ENCODE data around the gene PARP3. TPM values are rescaled to one million over a fixed set of nuclear protein-coding genes. Genes with fewer than 3 reads are reported as not detected.

The PARP3 gene
- total RNA-seq, 1 donor from 2014 or later = 5.6 TPM

GRCh38 chr3:51934139-51934850 is 7.9 kb upstream of the PARP3 start:
- no peak for DNase-seq (ENCODE audit: low read depth in 2 of 2)

GRCh38 chr3:51934991-51935885 is 6.9 kb upstream of the PARP3 start:
- DNase-seq (ENCODE audit: low read depth in 2 of 2) = no peak

- DNase-seq (ENCODE audit: low read depth in 2 of 2) = no peak
These were observed 6.0 kb upstream of the PARP3 start for GRCh38 chr3:51935886-51936755.

- no peak for DNase-seq (ENCODE audit: low read depth in 2 of 2)
These were observed 5.1 kb upstream of the PARP3 start for GRCh38 chr3:51937014-51937413.

GRCh38 chr3:51937611-51938450 is 4.3 kb upstream of the PARP3 start:
- DNase-seq (ENCODE audit: low read depth in 2 of 2) = no peak

DNA sequence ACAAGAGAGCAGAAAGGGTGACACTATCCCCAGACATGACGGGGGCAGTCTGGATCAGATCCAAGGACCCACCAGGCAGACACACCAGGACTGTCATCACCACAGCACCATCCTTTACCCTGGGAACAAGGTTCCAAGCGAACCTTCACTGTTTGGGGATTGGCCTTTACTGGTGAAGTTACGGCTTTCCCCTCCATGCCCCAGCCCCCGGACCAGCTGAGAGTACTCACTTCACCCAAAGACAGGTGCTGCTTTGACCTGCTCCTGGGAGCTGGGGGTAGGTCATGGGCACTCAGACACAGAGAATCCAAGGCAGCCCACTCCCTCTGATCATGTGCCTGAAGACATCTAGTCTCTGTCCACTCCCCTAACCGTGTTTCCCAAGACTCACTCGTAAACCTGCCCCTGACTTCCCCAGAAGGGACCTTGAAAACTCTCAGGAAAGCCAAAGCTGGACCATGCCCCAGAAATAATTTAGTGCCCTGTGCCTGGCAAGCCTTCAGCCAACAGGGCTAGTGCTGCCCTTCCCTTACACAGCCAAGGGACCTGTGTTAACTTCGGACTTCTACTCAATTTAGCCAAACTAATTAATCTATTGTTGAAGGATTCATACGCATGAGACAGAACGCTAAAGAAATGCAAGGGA is 3.3 kb upstream of the PARP3 start:
- DNase-seq (ENCODE audit: low read depth in 2 of 2) = no peak

DNA sequence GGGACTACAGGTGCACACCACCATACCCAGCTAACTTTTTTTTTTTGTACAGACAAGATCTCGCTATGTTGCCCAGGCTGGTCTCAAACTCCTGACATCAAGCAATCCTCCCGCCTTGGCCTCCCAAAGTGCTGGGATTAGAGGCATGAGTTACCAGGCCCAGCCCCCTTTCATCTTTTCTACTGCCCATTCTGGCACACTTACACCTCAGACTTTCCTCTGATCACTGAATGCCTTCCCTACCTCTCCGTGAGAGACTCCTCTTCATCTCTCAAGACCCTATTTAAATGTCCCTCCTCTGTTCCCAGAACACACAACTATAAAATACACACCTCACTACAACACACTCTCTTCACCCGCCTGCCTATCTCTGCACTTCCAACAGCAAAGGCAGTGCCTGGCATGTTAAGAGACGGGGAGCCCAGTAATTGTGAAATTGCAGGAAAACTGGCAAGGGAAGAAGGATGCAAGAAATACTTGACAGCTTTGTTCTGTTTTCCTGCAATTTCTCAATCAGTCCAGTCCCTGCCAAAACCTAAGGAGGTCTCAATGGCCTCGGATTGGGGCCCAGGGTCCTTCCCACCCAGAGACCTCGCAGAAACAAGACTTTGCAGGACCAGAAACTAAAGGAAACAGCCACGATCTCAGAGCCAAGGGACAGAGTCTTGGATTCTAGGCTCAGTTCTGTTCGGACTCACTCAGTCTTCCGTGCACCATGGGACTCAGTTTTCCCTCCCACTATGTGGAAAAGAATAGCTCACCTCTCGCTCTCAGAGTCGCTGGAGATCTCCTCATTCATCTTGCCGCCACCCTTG is 1.3 kb upstream of the PARP3 start:
- no peak for DNase-seq (ENCODE audit: low read depth in 2 of 2)

DNA sequence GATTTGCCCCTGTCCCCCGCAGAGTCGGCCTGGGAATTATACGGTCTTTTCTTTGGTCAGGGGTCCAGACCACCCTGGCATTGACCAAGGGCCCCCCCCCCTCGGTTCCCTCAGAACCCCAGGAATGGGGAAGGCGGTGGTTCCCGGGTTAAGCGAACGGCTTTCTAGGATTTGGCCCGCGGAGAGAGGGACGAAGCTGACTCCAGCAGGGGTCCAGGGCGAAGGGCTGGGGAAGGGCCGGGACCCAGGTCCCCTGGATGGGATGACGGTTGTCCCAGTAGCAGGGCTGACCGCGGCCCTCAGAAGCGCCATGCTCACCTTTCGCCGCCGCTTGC is 733 bp upstream of the PARP3 start:
- DNase-seq (ENCODE audit: low read depth in 2 of 2) = no peak

- peak in 1 of 2 donors; percentile 23 for DNase-seq (ENCODE audit: low read depth in 2 of 2)
These were observed 664 bp downstream of the PARP3 start for GRCh38 chr3:51942603-51943450.

DNA sequence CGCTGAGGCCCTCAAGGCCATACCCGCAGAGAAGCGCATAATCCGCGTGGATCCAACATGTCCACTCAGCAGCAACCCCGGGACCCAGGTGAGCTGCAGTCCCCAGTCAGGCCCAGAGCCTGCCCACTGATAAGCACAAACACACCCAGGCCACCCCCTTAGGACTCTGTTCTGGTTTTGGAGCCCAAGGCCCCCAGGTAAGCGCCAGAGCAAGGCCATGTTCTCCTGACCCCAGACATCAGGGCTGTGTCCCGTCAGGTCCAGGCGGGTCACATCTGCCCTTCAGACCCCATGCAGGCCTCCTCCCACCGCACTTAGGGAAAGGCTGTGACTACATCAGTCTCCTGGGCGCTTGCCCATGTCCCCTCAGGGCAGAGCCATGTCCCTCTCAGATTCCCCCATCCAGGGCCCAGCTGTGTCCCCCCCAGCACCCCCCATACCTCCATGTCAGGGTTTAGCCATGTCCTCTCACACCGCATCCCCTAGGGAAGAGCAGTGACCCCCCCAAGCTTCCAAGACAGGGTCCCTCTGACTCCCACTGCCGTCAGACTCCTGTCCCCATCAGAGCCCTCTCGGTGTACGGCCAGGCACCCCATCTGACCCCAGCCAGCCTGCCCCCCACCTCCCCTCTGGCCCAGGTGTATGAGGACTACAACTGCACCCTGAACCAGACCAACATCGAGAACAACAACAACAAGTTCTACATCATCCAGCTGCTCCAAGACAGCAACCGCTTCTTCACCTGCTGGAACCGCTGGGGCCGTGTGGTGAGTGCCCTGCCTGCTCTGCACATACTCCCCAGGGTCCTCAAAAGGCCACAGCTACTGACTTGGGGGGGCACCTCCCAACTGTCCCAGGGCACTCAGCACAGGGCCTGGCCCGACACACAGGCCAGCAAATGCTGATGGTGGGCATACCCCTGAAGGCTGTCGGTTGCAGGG is 1.6 kb downstream of the PARP3 start:
- DNase-seq (ENCODE audit: low read depth in 2 of 2) = no peak

DNA sequence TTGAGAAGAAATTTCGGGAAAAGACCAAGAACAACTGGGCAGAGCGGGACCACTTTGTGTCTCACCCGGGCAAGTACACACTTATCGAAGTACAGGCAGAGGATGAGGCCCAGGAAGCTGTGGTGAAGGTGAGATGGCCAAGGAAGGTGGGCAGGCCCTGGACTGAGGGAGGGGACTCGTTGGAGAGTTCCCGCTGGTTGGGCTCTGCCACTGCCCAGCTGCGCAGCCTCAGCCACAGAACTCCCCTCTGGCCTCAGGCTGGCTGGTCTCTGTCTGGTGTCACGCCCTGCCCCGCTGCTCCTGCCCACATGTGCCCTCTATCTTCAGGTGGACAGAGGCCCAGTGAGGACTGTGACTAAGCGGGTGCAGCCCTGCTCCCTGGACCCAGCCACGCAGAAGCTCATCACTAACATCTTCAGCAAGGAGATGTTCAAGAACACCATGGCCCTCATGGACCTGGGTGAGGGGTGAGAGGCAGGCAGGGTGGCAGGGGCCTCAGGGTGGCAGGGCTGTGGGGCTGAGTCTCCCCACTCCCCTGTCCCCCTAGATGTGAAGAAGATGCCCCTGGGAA is 2.4 kb downstream of the PARP3 start:
- no peak for DNase-seq (ENCODE audit: low read depth in 2 of 2)

- DNase-seq (ENCODE audit: low read depth in 2 of 2) = no peak
These were observed 3.1 kb downstream of the PARP3 start for GRCh38 chr3:51945031-51945840.

DNA sequence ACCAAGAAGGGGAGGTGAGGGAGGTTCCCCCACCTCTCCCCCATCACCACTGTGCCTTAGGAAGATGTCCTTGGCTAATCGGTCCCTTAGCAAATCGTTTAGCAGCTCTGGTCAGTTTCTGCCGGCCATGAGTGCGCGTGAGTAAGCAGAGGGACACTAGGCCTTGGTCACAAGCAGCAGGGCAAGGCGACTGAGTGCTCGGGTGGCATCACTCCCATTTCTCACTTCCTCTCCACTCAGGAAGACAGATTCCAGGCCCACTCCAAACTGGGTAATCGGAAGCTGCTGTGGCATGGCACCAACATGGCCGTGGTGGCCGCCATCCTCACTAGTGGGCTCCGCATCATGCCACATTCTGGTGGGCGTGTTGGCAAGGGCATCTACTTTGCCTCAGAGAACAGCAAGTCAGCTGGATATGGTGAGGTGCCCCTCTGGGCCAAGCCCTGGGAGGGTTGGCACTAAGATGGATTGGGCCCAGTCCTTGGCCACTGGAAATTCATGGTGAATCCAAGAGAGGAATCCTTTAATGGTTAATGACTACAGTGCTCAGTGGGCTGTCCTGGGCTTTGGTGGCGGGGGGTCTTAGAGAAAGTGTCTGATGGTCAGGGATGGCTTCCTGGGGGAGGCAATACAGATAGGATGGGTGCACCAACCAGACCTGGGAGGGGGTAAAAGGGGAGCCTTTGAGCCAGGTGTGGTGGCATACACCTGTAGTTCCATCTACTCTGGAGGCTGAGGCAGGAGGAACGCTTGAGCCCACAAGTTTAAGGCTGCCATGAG is 4.0 kb downstream of the PARP3 start:
- DNase-seq (ENCODE audit: low read depth in 2 of 2) = no peak

DNA sequence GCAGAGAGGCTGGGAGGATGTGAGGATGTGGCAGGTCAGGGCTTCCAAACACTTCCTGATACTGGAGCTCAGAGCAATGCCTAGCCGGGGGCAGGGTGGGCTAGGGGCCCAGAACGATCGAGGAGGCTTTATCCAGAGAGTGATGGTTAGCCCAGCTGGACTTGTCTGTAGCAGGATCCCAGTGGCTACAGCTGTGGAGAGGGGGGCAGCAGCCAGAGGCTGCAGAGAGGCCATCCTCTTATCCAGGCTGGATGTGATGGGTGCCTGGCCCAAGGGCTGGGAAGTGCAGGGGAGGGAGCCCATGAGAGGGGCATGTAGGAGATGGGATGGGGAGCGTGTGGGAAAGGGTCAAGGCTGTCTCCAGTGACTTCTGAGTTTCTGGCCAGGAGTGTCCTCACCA is 4.6 kb downstream of the PARP3 start:
- no peak for DNase-seq (ENCODE audit: low read depth in 2 of 2)

DNA sequence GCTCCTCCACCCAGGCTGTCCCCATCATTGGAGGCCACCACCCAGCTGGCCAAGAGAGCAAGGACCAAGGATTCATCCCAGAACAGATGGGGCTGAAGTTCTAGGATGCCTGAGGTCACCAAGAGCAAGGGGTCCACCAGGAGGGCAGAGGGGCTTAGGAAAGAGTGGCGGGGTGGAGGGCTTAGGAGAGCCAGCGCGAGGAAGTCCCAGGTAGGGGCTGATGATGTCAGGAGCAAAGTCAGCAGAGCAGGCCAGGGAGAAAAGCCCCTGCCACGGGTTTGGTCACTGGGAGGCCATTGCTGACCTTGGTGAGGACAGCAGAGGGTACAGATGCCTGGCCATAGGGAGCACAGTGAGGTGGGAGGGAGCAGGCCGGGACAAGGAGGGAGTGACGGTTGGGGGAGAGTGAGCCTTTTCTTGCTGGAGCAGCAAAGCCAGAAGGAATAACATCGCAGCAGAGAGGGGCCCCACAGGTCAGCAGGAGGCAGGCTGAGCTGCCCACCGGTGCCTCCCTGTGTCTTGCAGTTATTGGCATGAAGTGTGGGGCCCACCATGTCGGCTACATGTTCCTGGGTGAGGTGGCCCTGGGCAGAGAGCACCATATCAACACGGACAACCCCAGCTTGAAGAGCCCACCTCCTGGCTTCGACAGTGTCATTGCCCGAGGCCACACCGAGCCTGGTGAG is 5.2 kb downstream of the PARP3 start:
- DNase-seq (ENCODE audit: low read depth in 2 of 2) = no peak
